ENCODE data around the gene KRT9.

Gene KRT9

DNA sequence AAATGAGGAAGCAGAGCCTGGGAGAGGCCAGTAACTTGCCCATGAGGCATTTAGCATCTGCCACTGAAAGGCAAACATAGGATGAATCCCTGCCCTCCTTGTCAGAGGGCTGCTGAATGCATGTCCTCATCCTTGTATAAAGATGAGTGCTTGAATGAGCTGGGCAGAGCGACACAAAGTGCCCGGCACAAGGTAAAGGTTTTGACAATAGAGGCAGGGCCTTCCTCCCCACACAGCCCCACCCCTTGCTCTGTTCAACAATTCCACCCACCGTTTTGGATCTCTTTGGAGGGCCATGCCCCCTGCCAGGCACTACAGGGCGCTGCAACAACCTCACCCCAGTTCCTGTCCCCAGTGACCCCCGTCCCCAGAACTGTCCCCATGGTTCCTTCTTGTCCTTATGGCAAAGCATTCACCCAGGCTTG is 42.4 kb downstream of the KRT9 start:
- Mint-ChIP-seq H3K4me3 (no peak overlapping the region), H3K27me3 (peaks cover 83% of the 10 kb centered on the region), H3K9me3 (no peaks in the 10 kb centered on the region), H3K36me3 (ENCODE audit: low read depth) (no peaks in the 10 kb centered on the region), H3K27ac (no peak overlapping the region), H3K4me1 (ENCODE audit: low read depth) (peaks cover 25% of the 10 kb centered on the region)
- intact Hi-C loops (cut with micrococcal nuclease), result no loop called here

DNA sequence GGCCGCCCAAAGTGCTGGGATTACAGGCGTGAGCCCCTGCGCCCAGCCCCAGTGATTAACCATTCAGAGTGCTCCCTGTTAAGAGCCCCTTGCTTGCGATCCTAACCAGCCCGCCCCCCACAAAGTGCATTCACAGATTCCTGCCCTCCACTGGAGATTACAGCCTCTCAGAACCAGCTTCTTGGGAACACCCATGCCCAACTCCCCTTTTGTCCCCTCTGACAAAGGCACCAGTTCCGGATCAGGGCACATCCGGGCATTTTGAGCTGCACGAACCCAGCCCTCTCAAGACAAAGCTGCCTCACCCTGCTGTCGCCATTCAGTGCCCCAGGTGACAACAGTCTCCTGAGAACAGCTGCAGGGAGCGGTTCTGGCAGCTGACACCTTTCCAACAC is 42.9 kb downstream of the KRT9 start:
- H3K4me3 Mint-ChIP-seq, result no peak overlapping the region
- peaks cover 25% of the 10 kb centered on the region for H3K4me1 Mint-ChIP-seq (ENCODE audit: low read depth)
- H3K27me3 Mint-ChIP-seq, result peaks cover 86% of the 10 kb centered on the region
- no peaks in the 10 kb centered on the region for H3K9me3 Mint-ChIP-seq
- H3K27ac Mint-ChIP-seq, result no peak overlapping the region
- H3K36me3 Mint-ChIP-seq (ENCODE audit: low read depth), result no peaks in the 10 kb centered on the region
- intact Hi-C loops (cut with micrococcal nuclease), result no loop called here

DNA sequence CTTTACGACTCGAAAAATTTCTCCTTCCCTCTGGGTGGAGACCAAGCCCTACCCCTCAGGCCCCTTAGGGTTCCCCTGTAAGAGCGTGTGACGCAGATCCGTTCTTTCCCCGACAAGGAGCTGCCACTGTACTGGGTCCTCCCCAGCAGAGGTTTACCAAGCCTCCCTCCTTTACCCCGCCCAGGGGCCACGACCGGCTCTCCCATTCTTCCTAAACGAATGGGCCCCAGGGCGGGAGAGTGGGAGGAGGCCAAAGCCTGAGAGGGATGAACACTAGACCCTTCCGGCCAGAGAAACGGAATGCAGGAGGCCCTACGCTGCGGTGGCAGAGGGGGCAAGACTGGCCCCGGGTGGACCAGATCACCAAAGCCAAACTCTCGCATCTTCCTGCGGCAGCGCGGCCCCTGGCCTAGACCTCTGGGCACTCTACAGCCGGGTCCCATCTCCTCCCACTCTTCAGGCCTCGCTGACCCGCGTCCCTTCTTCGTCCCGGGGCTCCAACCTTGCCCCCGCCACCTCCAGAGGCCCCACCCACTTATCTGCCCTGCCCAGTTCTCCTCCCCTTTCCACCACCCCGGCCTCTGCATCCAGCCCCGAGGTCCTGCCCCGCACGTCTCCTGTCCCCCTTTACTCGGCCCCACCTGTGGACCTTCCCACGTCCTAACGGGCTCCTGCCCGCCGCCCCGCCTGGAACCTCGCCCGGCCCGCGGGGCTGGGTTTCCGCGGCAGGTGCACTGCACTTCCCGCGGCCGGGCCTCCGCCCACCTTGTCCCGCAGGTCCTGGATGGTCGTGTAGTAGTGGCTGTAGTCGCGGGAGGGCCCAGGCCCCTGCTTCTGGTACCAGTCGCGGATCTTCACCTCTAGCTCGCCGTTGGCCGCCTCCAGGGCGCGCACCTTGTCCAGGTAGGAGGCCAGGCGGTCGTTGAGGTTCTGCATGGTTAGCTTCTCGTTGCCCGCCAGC is 44.5 kb downstream of the KRT9 start:
- Mint-ChIP-seq H3K36me3 (ENCODE audit: low read depth) (no peaks in the 10 kb centered on the region), H3K27ac (no peak overlapping the region), H3K4me1 (ENCODE audit: low read depth) (peaks cover 25% of the 10 kb centered on the region), H3K9me3 (no peaks in the 10 kb centered on the region), H3K27me3 (peaks cover 82% of the 10 kb centered on the region), H3K4me3 (no peak overlapping the region)
- intact Hi-C loops (cut with micrococcal nuclease), result no loop called here

DNA sequence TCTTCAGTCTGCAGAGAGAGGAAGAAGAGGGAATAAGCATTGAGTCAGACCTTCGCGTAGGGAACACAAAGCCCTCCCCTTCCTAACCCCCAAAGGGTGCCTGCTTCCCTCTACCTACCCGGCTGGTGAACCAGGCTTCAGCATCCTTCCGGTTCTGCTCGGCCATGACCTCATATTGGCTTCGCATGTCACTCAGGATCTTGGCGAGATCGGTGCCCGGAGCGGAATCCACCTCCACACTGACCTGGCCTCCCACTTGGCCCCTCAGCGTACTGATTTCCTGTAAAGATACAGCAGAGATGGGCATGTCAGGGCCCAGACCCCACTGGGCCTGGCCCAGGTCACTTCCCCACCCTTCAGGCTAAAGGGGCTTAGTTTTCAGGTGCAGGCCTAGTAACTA is 47.6 kb downstream of the KRT9 start:
- H3K27ac Mint-ChIP-seq, result no peak overlapping the region
- peaks cover 61% of the 10 kb centered on the region for H3K27me3 Mint-ChIP-seq
- H3K4me3 Mint-ChIP-seq, result no peak overlapping the region
- peaks cover 29% of the 10 kb centered on the region for H3K4me1 Mint-ChIP-seq (ENCODE audit: low read depth)
- no peaks in the 10 kb centered on the region for H3K9me3 Mint-ChIP-seq
- H3K36me3 Mint-ChIP-seq (ENCODE audit: low read depth), result no peaks in the 10 kb centered on the region
- intact Hi-C loops (cut with micrococcal nuclease), result no loop called here

GRCh38 chr17:41523787-41524186 is 48.1 kb downstream of the KRT9 start:
- Mint-ChIP-seq H3K36me3 (ENCODE audit: low read depth) (no peaks in the 10 kb centered on the region), H3K4me3 (no peak overlapping the region), H3K27ac (no peak overlapping the region), H3K9me3 (no peaks in the 10 kb centered on the region), H3K4me1 (ENCODE audit: low read depth) (peaks cover 25% of the 10 kb centered on the region), H3K27me3 (peaks cover 61% of the 10 kb centered on the region)
- intact Hi-C loops (cut with micrococcal nuclease), result no loop called here

GRCh38 chr17:41523225-41523593 is 48.6 kb downstream of the KRT9 start:
- H3K36me3 Mint-ChIP-seq (ENCODE audit: low read depth), result no peaks in the 10 kb centered on the region
- H3K27ac Mint-ChIP-seq, result no peak overlapping the region
- H3K9me3 Mint-ChIP-seq, result no peaks in the 10 kb centered on the region
- H3K4me3 Mint-ChIP-seq, result no peak overlapping the region
- peaks cover 20% of the 10 kb centered on the region for H3K4me1 Mint-ChIP-seq (ENCODE audit: low read depth)
- intact Hi-C loops (cut with micrococcal nuclease), result no loop called here
- peaks cover 60% of the 10 kb centered on the region for H3K27me3 Mint-ChIP-seq

DNA sequence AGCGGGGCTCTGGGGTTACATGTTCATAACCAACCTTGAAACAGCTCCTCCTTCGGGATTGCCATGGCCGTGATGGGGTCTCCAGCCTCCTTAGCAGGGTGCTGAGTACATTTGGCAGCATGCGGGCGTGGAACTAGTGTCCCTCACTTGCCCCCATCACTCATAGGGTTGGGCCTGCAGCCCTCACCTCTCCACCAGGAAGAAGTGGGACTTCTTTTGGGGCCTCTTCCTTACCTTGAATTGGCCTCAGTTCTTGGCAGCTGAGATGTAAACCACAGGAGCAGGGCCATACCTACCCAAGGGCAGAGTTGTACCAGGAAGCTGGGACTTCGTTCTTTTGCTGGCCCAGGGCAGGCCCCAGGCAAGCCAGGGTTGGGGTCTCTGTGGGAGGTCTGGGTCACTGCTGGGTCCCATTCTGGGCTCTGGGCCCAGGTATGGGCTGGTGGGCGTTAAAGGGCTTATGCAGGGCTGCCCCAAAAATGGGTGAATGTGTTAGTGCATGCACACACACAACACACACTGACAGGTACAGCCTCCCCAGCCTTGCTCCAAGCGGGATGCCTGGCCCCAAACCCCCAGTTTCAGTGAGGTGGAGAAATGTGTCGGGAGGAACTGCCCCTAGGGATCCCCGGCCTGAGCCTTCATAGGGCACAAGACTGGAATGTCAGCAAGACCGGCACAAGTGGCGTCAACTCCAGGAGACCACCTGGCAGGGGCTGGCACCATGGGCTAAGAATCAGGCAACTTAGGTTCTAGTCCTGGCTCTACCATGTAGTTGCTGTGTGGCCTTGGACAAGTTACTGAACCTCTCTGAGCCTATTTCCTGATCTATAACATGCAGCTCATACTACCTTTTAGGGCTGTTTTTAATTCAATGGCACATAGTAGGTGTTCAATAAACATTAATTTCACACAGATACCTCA is 49.3 kb downstream of the KRT9 start:
- intact Hi-C loops (cut with micrococcal nuclease), result no loop called here
- Mint-ChIP-seq H3K9me3 (no peaks in the 10 kb centered on the region), H3K36me3 (ENCODE audit: low read depth) (no peaks in the 10 kb centered on the region), H3K27me3 (peaks cover 58% of the 10 kb centered on the region), H3K4me1 (ENCODE audit: low read depth) (peaks cover 14% of the 10 kb centered on the region), H3K27ac (no peak overlapping the region), H3K4me3 (no peak overlapping the region)

- H3K27me3 Mint-ChIP-seq, result peaks cover 54% of the 10 kb centered on the region
- no peak overlapping the region for H3K4me3 Mint-ChIP-seq
- intact Hi-C loops (cut with micrococcal nuclease), result no loop called here
- H3K4me1 Mint-ChIP-seq (ENCODE audit: low read depth), result peaks cover 9% of the 10 kb centered on the region
- H3K9me3 Mint-ChIP-seq, result no peaks in the 10 kb centered on the region
- no peak overlapping the region for H3K27ac Mint-ChIP-seq
- H3K36me3 Mint-ChIP-seq (ENCODE audit: low read depth), result no peaks in the 10 kb centered on the region
Measured at GRCh38 chr17:41521574-41522261, 50.1 kb downstream of the KRT9 start.

DNA sequence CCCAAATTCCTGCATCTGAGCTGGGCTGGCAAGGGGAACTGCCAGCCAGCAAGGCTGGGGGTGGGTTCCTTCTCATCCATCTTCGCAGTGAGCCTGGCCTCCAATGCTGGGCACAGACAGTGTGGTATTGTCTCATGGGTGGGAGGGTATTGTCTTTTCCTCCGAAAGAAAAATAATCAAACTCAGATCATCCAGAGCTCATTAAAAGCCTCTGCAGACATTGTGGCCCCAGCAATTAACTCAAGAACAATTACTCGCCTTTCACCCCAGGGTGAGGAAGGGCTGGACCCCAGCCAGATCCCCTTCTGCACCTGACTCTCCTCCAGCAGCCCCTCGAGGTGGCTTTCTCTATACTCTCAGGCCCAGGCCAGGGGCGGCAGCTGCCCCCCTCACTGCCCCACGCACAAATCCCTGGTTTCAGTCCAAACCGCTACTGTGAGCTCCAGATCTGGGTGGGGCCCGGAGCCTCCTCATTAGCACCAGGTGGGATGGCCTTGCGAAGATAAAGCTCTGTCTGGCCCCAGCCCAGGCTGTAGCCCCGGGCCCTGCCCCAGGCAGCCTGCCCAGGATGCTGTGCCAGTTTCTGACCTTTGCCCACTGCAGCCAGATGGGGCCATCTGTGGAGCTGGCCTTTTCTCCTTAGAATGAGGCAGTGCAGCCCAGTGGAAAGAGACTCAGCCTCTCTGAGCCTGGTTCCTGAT is 50.9 kb downstream of the KRT9 start:
- Mint-ChIP-seq H3K36me3 (ENCODE audit: low read depth) (no peaks in the 10 kb centered on the region), H3K27ac (no peak overlapping the region), H3K27me3 (peaks cover 53% of the 10 kb centered on the region), H3K4me3 (no peak overlapping the region), H3K4me1 (ENCODE audit: low read depth) (peaks cover 9% of the 10 kb centered on the region), H3K9me3 (no peaks in the 10 kb centered on the region)
- intact Hi-C loops (cut with micrococcal nuclease), result no loop called here

GRCh38 chr17:41519501-41520224 is 52.2 kb downstream of the KRT9 start:
- H3K27ac Mint-ChIP-seq, result no peak overlapping the region
- no peaks in the 10 kb centered on the region for H3K36me3 Mint-ChIP-seq (ENCODE audit: low read depth)
- H3K27me3 Mint-ChIP-seq, result peaks cover 50% of the 10 kb centered on the region
- H3K4me1 Mint-ChIP-seq (ENCODE audit: low read depth), result peaks cover 9% of the 10 kb centered on the region
- H3K9me3 Mint-ChIP-seq, result no peaks in the 10 kb centered on the region
- intact Hi-C loops (cut with micrococcal nuclease), result no loop called here
- H3K4me3 Mint-ChIP-seq, result no peak overlapping the region

GRCh38 chr17:41518789-41519449 is 52.9 kb downstream of the KRT9 start, which contains the start of gene KRT15:
TSS of gene KRT15 (minus strand) at chr17:41518890. CDS start at chr17:41518827, 63 bp downstream.
- Mint-ChIP-seq H3K4me3 (no peak within 1 kb of the TSS), H3K27me3 (peaks cover 47% of the 10 kb centered on the region), H3K27ac (no peak within 1 kb of the TSS), H3K9me3 (no peaks in the 10 kb centered on the region), H3K36me3 (ENCODE audit: low read depth) (no peaks in the 10 kb centered on the region), H3K4me1 (ENCODE audit: low read depth) (peaks cover 9% of the 10 kb centered on the region)
- intact Hi-C loops (cut with micrococcal nuclease), result no loop called here

GRCh38 chr17:41518031-41518430 is 53.8 kb downstream of the KRT9 start:
- intact Hi-C loops (cut with micrococcal nuclease), result no loop called here
- H3K36me3 Mint-ChIP-seq (ENCODE audit: low read depth), result no peaks in the 10 kb centered on the region
- H3K4me3 Mint-ChIP-seq, result no peak overlapping the region
- no peaks in the 10 kb centered on the region for H3K9me3 Mint-ChIP-seq
- peaks cover 16% of the 10 kb centered on the region for H3K4me1 Mint-ChIP-seq (ENCODE audit: low read depth)
- H3K27ac Mint-ChIP-seq, result no peak overlapping the region
- peaks cover 42% of the 10 kb centered on the region for H3K27me3 Mint-ChIP-seq
